Uterus (tissue), 2 donors: Measurements from ENCODE around the gene THY1.

Experiments used
- CTCF ChIP-seq, 4 experiments: fragments of 200-600 bp in 2 of 4; fragments of 450-650 bp in 2 of 4; sonication (generic) in 2 of 4; IDR thresholded peaks; one replicate each; pipeline ENCODE4 v1.5.1; 2016 to 2019; ENCODE audit warnings: antibody characterized with exemption in 4 of 4, mild to moderate bottlenecking in 2 of 4, moderate library complexity in 1 of 4
- POLR2A ChIP-seq, 2 donors: fragments of 450-650 bp; IDR thresholded peaks; one replicate each; pipeline ENCODE4 v1.6.1; 2016; ENCODE audit warnings: antibody characterized with exemption in 2 of 2, mild to moderate bottlenecking in 1 of 2, moderate library complexity in 1 of 2

GRCh38 chr11:119432484-119433357, 9.7 kb upstream of the THY1 start:
- TF ChIP-seq CTCF (IDR thresholded peaks at IDR 0.05) (no peak), POLR2A (IDR thresholded peaks at IDR 0.05) (no peak)
